Measurements from ENCODE around the gene CRTC1.

GRCh38 chr19:18644196-18645034 lies 39.1 kb upstream of the CRTC1 start:
- no peak for TF ChIP-seq CTCF (IDR thresholded peaks at IDR 0.05; ENCODE audit: poor library complexity)
- no peak for TF ChIP-seq EZH2 (IDR thresholded peaks at IDR 0.05; ENCODE audit: borderline replicate concordance)
